GM12801 (cell line): Measurements from ENCODE around the gene RFC1.

Experiments used
- TF ChIP-seq, protein P1 (sequence below): IDR thresholded peaks from one replicate; pipeline ENCODE4 v1.5.1; 2011; ENCODE audit warnings: control low read depth; ENCODE audit not compliant: insufficient read length; ENCODE audit errors: extremely low read depth

RFC1 gene

DNA sequence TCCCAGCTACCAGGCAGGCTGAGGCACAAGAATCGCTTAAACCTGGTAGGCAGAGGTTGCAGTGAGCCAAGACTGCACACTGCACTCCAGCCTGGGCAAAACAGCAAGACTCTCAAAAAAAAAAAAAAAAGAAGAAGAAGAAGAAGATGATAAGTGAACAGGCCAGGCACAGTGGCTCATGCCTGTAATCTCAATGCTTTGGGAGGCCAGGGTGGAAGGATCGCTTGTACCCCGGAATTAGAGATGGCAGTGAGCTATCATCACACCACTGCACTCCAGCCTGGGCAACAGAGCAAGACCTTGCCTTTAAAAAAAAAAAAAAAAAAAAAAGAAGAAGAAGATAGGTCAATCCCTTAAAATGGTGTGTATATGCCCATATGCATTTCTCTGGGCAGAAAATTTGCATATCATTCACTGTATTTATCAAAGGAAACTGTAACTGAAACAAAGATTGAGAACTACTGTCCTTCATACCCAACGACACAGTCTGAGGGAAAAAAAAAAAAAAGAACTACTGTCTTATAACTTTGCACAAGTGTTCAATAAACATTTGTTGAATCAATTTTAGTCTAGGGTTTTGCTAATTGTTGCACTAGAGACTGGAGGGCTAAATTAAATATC is 2.3 kb downstream of the RFC1 start:
- TF ChIP-seq, protein P1, sequence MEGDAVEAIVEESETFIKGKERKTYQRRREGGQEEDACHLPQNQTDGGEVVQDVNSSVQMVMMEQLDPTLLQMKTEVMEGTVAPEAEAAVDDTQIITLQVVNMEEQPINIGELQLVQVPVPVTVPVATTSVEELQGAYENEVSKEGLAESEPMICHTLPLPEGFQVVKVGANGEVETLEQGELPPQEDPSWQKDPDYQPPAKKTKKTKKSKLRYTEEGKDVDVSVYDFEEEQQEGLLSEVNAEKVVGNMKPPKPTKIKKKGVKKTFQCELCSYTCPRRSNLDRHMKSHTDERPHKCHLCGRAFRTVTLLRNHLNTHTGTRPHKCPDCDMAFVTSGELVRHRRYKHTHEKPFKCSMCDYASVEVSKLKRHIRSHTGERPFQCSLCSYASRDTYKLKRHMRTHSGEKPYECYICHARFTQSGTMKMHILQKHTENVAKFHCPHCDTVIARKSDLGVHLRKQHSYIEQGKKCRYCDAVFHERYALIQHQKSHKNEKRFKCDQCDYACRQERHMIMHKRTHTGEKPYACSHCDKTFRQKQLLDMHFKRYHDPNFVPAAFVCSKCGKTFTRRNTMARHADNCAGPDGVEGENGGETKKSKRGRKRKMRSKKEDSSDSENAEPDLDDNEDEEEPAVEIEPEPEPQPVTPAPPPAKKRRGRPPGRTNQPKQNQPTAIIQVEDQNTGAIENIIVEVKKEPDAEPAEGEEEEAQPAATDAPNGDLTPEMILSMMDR: no peak

DNA sequence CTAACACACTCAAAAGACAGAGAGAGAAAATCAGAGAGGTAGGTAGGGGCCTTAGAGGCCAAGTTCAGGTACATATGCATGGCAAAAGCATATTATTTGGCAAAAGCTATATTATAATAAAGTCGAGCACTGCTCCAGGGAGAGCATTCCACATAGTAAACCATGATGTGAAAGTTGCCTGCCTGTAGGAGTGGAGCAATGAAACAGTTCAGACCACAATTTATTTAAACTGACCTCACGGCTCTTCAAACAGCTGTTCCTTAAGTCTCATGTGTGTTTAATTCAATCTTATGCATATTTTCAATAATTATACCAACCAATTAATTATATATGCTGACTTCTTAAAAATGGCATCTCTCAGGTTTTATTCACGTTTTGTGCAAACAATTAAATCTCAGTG is 3.3 kb downstream of the RFC1 start:
- TF ChIP-seq, protein P1: no peak

DNA sequence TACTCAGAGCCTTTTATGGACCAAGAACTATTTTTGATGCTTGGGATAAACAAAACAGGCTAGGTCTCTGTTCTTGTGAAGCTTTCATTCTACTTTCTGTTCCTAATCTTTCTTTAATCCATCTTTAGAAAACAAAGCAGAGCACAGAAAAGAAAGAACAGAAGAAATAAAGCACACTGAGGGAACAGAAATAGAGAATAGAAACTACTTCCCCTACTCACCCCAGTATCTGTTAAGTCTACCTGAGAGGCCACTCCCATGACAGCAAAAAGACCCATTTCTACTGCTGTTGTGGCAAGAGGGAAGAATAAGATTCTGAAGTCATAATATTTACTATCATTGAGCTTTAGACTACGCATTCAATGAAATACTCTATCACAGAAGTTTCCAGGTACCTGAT is 9.2 kb downstream of the RFC1 start:
- TF ChIP-seq, protein P1: no peak

DNA sequence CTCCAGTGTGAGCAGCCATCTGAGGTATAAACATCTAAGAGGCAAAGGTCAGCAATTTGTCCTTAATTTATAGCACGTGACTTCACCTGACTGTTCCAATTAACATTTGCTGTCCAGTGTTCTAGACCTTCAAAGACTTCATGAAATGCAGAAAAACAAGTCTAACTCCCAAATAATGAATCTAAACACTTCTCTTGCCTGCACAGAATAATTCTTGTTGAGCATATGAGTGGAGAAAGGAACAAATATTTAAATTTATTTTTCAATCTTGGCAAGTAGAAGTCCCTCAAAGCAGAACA is 12.0 kb downstream of the RFC1 start:
- TF ChIP-seq, protein P1: no peak

DNA sequence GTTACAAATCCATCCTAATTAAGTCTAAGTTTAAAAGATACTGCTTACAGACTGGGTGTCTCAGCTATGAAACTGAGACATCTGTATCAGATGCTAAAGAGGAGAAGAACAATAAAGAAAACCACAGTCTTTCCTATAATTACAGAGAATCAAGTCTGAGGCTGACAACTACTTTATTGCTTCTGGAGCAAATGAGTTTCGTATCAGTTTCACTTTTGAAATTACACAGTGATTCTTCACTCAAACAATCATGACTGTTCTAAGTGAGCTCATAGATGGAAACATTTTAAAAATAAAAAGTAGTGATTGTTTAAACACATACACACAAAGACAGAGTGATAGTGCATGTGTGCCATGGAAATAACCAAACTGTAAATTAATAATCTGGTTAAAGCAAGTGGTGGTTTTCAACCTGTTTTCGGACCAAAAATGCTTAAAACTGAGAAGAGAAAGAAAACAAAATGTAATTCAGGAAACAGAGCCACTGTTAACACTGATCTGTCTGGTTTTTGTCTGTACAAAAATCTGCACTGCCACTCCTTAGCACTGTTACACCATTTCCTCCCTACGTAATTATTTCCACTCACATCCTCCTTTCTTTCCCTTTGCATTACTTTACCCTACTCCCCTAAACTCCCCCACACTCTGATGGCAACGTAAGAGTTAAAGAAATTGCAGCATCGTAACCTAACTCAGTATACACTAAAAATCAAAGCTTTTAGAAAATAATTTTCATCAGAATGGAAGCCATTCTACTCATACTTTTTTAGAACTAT is 12.5 kb downstream of the RFC1 start:
- TF ChIP-seq, protein P1: no peak

DNA sequence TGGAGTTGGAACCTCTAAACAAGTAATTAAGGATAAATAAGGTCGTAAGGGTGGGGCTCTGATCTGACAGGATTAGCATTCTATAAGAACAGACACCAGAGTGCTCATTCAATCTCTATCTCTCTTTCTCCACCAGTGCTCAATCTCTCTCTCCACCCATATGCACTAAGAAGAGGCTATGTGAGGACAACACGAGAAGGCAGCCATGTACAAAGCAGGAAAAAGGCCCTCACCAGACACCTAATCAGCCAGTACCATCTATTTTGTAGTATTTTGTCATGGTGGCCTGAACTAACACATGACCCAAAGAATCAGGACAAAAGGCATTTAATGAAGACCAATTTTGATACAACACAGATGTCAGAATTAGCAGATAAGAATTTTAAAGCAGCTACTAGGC is 16.8 kb downstream of the RFC1 start:
- TF ChIP-seq, protein P1: no peak

DNA sequence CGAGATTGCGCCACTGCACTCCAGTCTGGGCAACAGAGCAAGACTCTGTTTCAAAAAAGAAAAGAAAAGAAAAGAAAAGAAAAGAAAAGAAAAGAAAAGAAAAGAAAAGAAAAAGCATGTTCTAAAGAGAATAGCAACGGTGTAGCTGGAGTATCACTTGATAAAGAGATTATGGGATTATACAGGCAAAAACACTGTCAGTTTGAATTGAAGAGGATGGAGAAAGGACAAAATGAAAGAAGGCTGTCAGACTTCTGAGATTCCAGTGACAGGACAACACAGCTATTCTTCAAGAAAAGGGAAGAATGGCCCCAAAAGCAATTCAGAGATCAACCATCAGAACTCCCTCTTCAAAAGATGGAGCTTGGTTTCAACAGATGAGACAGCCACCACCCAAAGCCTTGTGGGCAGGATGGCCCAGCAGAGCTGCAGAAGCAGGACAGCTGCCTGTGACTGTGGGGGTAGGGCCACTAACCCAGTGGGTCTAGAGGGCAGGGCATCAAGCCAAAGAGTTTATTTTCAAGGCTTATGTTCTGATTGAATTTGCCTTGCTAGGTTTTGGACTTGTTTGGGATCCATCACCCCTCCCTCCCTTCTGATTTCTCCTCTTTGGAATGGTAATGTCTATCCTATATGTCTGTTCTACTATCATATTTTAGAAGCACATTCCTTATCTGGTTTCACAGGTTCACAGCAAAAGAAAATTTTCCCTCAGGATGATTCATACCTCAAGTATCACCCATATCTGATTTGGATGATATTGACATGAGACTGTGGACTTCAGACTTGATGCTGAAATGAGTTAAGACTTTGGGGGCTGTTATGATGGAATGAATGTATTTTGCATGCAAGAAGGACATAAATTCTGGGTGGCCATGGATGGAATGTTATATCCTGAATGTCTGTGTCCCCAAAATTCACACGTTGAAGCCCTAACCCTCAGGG is 17.5 kb downstream of the RFC1 start:
- TF ChIP-seq, protein P1: no peak
